SHP77 treated with DMSO at 0.1 percent for 48 hours (cell line): ENCODE results near the gene SULT1A1.
"Not testable (repeated sequence)": the region's sequence is repeated elsewhere in the genome, so short reads cannot be mapped to it uniquely, and the experiment has no call there.

Source experiments
- DNase-seq: peaks from one replicate; lab custom pipeline; 2025; lab: John Stamatoyannopoulos, UW

Gene SULT1A1

GRCh38 chr16:28591355-28591754 lies 18.5 kb downstream of the SULT1A1 start:
- no peak for DNase-seq

- DNase-seq, result no peak
Measured at GRCh38 chr16:28590384-28591340, 19.2 kb downstream of the SULT1A1 start.

- no peak for DNase-seq
Measured at GRCh38 chr16:28589930-28590329, 19.9 kb downstream of the SULT1A1 start.

DNA sequence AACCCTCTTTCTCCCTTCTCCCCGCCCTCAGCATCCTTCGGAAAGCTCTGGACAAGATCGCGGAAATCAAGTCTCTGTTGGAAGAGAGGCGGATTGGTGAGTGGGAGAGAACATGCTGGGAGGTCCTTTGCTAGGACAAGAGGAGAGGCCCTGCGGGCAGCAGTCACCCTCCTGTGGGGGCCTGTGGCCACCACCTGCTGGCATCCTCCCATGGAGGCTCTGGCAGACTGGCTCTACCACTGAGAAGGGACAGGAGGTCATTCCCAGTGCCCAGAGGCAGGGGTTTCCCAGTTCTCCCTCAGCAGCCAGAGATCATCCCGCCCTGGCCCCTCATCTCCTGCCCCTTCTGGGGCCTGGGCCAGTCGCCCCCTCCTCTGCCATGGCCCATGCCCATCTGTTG lies 20.8 kb downstream of the SULT1A1 start:
- DNase-seq, result no peak

GRCh38 chr16:28587386-28587785 lies 22.5 kb downstream of the SULT1A1 start:
- DNase-seq, result no peak

DNA sequence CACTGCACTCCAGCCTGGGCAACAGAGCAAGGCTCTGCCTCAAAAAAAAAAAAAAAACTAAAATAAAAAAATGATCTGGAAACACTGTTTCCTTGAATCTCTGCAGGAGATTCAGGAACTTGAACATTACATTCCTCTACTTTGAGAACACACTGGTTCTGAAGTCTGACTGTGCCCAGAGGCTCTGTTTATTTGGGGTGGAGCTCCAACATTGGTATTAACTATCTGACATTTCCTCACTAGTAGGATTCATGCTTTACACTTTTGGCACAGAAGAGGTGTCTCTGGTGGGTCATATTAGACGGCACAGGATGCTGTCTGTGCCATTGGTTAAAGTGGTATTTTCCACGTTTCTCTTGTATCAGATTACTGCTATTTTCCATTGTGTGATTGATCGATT lies 23.4 kb downstream of the SULT1A1 start:
- no peak for DNase-seq

- DNase-seq, result no peak
Measured at GRCh38 chr16:28585674-28586073, 24.2 kb downstream of the SULT1A1 start.

DNA sequence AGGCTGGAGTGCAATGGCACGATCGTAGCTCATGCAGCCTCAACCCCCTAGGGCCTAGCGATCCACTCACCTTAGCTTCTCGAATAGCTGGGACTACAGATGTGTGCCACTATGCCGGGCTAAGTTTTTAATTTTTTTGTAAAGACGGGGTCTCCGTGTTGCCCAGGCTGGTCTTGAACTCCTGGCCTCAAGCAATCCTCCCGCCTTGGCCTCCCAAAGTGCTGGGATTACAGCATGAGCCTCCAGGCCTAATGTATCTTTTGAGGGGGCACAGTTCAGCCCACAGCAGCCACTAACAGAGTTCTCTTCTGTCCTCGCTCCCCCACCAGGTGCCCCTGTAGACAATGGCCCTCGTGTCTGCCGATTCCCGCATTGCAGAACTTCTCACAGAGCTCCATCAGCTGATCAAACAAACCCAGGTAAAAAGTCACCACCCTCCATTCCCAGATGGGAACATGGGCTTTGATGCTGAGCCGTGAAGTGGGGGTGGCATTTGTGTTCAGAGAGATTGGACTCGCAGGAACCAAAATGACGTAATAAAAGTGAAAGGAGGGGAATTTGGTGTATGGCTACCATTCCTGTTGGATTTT lies 29.0 kb downstream of the SULT1A1 start:
- DNase-seq, result no peak

DNA sequence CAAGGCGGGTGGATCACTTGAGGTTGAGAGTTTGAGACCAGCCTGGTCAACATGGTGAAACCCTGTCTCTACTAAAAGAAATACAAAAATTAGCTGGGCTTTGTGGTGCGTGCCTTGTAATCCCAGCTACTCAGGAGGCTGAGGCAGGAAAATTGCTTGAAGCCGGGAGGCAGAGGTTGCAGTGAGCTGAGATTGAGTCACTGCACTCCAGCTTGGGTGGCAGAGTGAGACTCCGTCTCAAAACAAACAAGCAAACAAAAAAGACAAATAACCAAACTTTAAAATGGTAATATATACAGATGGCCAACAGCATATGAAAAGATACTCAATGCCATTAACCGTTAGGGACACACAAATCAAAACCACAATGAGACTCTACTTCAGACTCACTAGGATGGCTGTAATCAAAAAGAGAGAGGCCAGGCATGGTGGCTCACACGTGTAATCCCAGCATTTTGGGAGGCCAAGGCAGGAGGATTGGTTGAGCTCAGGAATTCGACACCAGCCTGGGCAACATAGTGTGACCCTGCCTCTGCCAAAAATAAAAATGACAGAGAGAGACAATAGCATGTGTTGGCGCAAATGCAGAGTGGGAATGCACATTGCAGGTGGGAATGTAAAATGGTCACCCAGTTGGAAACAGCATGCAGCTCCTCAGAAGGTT lies 34.3 kb downstream of the SULT1A1 start:
- DNase-seq, result no peak

- DNase-seq, result no peak
Measured at GRCh38 chr16:28574925-28575324, 34.9 kb downstream of the SULT1A1 start.

- no peak for DNase-seq
Measured at GRCh38 chr16:28573738-28574718, 35.8 kb downstream of the SULT1A1 start.

DNA sequence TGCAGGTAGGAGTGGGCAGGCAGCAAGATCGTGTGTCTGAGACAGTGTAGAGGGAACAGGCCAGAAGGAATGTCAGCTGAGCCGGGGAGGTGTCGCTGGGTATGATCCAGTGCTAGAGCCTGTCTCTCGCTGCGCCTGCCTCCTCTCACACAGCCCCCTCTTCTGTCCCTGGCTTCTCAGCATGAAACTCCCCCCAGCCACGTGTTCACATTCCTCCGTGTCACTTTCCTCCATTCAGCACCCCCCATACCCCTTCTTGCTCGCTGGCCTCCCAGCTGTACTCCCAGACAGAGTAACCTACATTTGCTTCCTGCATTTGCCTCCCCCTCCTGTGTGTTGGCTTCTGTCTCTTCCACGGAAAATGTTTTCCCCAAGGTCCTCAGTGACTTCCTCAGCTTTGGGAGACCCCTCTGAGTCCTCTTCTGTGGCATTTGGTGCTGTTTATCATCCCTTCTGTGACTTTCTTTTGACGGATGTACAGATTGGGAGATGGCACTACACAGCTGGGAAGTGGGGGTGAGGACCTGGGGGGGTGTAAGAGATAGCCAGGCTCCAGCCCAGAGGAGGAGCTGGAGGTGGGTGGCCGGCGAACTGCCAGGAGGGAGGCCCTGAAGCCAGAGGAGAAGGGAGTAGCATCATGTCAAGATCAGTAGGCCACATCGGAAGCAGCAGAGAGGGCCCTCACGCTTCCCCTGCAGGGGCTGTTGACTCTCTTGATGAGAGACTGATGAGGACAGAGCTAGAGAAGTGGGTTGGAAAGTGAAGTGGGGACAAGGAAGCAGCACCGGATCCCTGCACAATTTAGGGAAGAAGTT lies 36.9 kb downstream of the SULT1A1 start:
- no peak for DNase-seq

DNA sequence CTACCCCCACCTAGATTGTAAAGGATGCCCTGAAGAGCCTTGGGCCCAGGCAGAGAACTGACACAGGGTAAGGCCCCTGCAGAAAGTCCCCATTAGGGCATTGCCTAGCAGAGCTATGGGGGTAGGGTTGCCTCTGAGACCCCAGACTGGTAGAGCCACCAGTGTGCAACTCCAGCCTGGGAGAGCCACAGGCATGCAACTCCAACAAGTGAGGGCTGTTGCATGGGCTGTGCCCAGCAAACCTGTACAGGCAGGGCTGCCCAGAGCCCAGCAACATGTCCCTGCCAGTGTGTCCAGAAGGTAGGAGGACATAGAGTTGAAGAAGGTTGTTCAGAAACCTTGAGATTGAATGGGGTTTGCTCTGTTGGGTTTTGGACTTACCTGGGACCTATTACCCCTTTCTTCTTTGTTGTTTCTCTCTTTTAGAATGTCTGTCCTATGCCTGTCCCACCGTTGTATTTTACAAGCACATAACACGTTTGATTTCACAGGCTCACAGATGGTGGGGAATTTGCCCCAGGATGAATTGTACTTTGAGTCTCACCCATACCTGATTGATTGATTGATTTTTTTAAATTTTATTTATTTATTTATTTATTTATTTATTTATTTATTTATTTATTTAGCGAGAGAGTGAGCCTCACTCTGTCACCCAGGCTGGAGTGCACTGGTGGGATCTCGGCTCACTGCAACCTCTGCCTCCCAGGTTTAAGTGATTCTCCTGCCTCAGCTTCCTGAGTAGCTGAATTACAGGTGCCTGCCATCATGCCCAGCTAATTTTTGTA lies 39.7 kb downstream of the SULT1A1 start:
- DNase-seq, result no peak

GRCh38 chr16:28569021-28569420 lies 40.8 kb downstream of the SULT1A1 start:
- no peak for DNase-seq

GRCh38 chr16:28567292-28567691 lies 42.6 kb downstream of the SULT1A1 start:
- no peak for DNase-seq

DNA sequence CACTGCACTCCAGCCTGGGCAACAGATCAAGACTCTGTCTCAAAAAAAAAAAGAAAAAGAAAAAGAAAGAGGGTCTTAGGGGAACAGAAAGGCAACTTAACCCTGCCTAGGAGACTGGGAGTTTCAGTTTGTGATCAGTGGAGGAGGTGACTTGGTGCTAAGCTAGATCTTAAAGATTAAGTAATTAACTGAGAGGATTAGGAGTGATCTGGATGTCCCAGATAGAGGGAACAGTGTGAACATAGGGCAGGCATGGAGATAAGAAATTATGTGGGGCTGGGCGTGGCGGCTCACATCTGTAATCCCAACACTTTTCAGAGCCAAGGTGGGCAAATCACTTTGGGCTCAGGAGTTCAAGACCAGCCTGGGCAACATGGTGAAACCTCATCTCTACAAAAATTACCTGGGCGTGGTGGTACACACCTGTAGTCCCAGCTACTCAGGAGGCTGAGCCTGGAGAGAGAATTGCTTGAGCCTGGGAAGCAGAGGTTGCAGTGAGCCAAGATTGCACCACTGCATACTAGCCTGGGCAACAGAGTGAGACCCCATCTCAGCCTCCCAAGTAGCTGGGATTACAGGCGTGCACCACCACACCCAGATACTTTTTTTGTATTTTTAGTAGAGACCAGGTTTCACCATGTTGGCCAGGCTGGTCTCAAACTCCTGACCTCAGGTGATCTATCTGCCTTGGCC lies 43.5 kb downstream of the SULT1A1 start:
- not testable (repeated sequence) for DNase-seq

DNA sequence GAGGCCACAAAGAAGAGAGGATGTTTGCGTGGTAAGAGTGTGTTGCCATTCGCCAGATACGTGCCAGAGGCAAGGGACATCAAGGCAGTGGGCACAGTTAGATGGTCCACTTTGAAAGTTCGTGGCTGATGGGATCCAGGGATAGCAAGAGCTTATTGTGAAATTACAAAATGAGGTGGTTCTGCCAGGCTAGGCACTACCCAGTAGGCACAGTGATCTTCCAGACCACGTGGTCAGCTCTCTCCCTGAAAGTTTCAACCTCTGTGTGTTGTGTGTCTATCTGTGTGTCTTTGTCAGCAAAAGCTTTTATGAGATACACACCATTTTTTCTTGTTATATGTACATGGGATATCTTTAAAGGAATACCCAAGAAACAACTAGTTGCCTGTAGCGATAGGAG lies 46.6 kb downstream of the SULT1A1 start:
- DNase-seq, result no peak

DNA sequence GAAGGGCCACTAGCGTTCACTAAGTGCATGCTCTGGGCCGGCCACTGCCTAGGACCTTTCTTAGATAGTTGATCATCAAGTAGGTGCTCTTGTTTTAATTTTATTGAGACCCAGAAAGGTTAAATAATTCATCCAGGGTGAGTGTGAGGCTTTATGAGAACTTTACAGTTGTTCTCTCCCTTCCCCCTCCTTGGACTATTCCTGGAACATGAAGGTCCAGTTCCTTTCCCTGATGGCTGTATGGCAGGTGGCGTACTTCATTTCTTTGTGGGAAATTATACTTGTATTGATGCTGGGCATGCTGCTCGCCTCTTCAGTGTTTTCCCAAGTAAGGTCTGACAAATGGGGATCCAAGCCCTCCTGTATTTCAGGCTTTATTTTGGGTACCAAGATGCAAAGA lies 47.6 kb downstream of the SULT1A1 start:
- no peak for DNase-seq

DNA sequence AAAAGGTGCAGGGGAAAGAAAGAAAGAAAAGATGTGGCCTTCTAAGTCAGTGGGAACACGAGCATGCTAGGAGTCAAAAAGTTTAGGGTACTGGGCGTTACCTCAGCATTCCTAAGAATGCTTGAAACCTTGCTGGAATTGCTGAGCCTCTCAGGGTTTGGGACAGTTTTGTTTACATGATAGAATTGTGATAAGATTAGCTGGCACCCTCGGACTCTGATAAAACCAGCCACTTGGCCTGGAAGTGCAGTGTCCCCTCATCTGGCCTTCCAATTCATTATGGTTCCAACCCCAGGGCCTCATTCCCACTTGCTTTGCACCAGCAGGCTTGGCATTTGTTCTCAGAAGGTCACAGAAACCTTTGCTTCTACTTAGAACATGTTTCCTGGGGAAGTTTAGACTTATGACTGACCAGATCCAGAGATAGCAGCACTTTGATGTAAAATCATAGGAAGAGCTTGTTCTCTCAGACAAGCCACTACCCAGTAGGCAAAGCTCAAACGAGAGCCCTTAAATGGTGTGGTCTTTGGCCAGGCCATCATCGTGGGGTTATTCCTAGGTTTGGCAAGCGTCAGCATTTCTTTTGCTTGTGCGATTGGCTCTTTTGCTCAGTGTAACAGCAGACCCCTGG lies 48.2 kb downstream of the SULT1A1 start:
- no peak for DNase-seq
